Stimulated activated CD8-positive, alpha-beta memory T cell treated with anti-CD3 and anti-CD28 coated beads, Interleukin-15, amount 100 ng/mL, for 1 hour (primary cell): ENCODE results near the gene TTLL1.
"Not testable (repeated sequence)": the region's sequence is repeated elsewhere in the genome, so short reads cannot be mapped to it uniquely, and the experiment has no call there.

Experiments
- DNase-seq: peaks from one replicate; pipeline ENCODE4 v3.0.0-alpha.2; 2020; ENCODE audit warnings: low read depth

TTLL1 gene

DNA sequence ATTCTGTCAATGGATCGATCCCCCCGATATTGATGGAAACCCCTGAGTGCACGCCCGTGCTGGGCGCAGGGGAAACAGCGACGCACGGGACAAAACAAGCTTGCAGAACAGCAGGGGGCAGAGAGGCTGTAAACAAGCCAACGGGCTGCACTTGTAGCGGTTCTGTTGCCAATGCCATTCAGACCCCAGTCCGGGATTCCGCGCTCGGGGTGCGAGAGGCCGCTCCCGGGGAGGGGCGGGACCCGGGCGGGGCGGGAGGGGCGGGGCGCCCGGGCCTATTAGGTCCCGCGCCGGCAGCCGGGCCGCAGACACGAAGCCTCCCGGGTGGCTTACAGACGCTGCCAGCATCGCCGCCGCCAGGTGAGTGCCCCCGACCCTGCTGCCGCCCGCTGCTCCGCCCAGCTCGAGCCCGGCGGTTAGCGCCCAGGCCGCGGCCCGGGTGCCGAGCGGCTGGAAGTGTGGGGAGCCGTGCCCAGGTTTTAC, 21.3 kb upstream of the TTLL1 start, which contains the start of gene BIK:
Gene BIK, plus strand, starts transcription at position 307 of the 483 bp plus-strand sequence. CDS start 13,273 bp downstream, outside the sequence.
- DNase-seq: no peak

DNA sequence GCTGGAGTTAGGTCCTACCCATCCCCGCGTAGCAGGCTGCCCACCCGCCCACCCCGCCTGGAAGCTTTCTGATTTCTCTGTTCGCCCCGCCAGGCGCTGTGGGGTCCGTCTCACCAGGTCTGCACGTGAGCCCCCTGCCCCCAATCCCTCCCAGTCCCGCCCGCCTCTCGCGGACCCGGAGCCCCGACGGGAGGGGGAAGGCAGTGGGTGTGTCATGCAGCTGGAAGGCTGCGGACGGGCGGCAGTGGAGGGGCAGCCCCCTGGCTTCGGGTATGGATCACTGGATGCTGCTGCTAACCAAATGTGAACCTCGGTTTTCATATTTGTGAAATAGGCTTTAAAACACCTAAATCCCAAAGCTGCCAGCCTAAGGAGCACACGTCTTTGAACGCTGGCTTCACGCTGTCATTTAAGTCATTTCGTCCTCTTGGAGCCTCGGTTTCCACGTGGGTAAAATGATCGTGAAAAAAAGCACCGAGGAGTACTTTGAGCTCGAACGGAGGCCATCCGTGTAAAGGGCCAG, 20.8 kb upstream of the TTLL1 start:
- DNase-seq: no peak

DNA sequence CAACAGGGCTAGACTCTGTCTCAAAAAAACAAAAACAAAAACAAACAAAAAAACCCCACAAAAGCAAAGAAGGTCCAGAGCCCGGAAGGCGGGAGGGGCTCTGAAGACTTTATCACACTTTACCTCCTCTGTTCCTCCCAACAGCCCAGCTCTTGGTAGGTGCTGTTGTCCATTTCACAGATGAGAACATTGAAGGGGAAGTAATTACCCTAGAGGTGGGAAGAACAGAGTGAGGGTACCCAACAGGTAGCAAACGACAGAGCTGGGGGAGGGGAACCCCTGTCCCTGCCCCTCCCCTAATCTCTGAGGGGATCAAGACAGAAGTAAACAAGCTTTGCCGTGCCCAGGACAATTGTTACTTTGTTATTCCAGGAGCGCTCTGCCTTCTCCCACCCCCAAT, 20.3 kb upstream of the TTLL1 start:
- DNase-seq: no peak

DNA sequence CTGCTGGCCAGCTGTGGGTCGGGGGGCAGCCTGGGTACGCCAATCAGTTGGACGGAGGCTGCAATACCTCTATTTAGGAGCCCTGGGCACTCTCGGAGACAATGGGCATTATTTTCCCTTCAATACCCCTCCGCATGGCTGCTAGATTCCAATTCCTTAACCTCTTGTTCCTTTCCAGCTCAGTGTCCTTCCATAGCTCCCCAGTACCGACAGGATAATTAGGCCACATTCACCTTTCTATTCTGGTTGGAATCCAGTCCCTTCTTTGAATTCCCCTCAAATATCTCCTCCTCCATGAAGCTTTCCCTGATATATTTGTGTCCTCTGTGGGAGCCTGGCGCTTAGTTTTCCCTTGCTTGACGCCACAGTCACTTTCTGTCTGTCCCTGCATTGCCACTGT, 17.1 kb upstream of the TTLL1 start:
- DNase-seq: no peak

DNA sequence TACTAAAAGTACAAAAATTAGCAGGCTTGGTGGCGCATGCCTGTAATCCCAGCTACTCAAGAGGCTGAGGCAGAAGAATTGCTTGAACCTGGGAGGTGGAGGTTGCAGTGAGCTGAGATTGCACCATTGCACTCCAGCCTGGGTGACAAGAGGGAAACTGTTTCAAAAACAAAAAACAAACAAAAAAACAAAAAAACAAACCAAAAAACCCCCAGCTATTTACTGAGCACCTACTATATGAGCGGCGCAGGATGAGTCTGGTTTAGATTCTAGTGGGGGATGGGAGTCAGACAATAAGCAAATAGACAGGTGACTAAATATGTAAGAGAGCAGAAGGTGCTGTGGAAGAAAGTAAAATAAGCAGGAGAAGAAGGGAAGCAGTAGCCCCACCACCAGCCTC, 15.8 kb upstream of the TTLL1 start:
- DNase-seq: not testable (repeated sequence)

DNA sequence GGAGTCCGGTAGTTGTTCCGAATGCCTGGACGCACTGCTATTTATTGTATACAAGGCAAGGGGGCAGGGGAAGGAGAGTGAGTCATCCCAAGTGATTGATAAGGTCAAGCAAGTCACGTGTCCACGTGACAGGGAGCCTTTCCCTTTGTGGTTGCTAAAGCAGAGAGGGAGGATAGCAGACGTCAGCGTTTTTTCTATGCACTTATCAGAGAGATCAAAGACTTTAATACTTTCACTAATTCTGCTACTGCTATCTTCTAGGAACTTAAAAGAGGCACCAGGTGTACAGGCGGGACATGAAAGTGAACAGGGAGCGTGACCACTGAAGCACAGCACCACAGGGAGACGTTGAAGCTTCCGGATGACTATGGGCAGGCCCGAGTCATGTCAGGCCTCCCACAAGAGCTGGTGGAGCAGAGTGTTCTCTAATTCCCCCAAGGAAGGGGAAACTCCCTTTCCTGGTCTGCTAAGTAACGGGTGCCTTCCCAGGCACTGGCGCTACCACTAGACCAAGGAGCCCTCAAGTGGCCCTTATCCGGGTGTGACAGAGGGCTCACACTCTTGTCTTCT, 14.9 kb upstream of the TTLL1 start:
- DNase-seq: not testable (repeated sequence)

DNA sequence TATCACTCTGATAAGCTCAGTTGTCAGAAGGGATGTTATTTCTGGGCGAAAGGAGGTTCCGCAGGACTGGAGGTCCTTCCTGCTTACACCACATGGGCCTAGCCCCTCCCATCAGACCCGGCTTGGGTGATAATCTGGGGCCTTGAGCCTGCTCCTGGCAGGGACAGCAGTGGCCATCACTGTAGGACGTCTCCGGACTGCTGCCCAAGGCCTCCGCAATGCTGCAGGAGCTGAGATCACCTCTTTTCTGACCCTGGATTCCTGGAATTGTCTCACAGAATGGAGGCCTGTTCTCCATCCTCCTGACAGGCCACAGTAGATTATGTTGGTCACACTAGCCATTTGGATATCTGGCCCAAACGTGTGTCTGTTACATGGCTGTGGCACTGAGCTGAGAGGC, 12.1 kb upstream of the TTLL1 start:
- no peak for DNase-seq

DNA sequence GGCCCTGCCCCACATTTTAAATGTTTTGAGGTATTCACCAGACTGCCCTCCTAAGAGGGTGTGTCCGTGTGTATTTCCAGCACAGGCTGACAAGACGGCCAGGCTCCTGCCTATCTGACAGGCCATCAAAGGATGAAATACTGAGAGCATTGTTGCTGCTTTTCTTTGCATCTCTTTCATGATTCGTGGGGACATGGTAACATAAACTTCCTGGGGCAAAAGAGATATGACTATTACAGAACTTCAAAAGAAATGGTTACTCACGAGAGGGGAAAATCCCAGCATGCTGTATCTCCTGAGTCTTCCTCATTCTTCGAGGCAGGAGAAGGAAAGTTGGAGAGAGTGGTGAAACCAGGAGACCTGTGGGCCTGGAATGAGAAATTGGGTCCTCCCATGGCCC, 11.0 kb upstream of the TTLL1 start:
- no peak for DNase-seq

DNA sequence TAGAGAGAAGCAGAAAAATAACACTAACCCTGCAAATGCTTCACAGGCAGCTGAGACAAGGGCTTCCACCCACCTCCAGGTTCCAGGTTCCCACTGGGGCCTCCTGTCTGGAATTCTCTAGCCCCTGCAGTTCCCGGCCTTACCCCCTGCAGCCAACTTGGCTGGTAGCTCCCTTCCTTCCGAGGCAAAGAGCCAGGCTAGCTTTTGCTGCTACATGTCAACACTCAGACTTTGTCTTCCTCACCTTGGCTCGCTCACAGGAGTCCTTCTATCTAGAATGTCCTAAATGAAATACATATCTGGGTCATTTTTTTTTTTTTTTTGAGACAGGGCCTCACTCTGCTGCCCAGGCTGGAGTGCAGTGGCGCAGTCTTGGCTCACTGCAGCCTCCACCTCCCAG, 9.9 kb upstream of the TTLL1 start:
- no peak for DNase-seq

DNA sequence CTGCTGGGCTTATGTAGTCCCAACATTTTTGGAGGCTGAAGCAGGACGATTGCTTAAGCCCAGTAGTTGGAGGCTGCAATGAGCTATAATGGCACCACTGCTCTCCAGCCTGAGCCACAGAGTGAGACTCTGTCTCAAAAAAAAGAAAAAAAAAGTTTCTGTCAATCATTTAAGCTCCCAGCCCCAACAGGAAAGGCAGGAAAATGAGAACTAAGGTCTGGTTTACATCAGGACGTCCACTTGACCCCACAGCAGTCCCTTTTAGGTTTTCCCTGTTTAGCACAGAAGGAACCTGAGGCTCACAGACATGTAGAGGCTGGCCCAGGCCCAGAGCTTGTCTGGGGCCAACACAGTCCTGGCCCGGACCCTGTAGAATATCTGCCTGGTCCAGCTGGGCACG, 9.2 kb upstream of the TTLL1 start:
- no peak for DNase-seq

DNA sequence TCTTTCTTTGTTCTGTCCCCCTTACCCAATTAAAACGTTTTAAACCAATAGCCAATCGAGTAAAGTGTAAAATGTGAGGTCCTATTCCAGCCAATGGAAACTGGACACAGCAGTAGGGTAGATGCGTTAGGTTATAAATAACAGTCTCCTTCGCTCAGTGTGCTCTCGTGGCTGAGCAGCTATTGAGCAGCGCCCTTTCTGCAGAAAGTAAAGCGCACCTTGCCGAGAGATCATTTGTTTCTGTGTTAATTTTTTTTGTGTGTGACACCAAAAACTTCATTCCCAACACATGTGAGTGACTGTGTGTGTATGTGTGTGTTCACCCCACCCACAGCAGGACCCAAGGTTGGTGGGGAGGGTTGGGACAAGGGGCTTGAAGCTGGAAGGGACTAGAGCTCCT, 7.2 kb upstream of the TTLL1 start:
- no peak for DNase-seq

DNA sequence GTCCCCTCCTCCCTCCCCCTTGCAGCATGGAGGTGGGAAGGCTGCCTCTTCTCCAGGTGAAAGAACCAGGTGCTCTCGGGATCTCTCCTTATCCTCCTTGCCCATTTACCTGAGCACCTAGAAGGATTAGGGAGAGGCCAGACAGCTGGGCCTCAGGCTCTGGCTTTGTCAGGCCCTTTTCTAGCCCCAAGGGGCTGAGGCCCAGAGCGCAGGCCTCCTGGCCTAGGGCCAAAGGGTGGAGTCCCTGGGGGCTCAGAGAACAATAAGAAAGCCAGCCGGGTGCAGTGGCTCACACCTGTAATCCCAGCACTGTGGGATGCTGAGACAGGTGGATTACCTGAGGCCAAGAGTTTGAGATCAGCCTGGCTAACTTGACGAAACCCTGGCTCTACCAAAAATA, 5.4 kb upstream of the TTLL1 start:
- DNase-seq: no peak

DNA sequence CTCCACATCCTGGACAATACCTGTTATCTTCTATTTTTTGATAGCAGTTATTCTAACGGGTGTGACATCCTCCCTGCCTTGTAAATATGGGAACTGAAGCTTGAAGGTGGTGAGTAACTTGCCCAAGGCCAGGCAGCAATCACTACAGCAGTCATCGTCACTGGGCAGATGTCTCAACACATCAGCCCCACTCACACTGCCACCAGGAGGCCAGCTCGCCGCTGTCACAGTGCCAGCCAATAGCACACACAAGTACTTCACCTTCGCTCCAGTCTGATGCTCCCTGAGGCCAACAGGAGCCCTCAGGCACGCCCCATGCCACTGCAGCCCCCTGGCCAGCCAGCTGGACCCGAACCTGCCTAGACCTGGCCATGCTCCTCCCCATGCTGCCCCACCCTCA, 4.9 kb upstream of the TTLL1 start:
- DNase-seq: no peak

DNA sequence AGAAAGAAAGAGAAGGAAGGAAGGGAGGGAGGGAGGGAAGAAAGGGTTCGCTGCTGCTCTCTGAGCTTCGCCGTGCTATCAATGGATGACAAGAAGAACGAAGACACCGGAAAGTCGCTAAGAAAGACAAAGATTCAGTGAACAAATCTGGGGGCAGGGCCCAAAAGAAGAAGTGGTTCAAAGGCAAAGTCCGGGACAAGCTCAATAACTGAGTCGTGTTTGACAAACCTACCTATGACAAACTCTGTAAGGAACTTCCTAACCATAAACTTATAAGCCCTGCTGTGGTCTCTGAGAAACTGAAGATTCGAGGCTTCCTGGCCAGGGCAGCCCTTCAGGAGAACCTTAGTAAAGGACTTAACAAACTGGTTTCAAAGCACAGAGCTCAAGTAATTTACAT, 2.9 kb upstream of the TTLL1 start:
- no peak for DNase-seq

DNA sequence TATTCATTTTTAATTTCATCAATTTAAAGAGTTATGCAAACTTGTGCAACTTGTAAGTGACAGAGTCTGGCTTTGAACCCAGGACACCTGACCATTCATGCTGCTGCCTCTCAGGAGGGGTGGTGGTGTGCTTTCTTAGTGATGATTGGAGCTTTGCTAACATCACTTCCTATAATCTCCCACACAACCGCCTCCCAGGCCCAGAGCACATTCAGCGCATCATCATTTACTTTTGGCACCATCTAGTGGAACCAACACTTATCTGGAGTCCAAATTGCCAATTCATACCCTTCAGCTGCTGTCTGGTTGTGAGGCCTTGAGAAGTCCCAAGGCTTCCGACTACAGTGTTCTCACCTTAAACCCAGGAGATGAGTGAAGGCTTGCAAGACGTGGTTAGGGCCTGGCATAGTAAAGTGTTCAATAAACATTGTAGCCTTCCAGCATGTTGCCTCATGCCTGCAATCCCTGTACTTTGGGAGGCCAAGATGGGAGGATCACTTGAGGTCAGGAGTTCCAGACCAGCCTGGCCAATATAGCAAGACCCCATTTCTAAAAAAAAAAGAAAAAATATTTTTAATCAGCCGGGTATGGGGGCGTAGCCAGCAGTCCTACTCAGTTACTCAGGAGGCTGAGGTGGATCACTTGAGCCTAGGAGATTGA, 1.1 kb upstream of the TTLL1 start:
- DNase-seq: no peak

DNA sequence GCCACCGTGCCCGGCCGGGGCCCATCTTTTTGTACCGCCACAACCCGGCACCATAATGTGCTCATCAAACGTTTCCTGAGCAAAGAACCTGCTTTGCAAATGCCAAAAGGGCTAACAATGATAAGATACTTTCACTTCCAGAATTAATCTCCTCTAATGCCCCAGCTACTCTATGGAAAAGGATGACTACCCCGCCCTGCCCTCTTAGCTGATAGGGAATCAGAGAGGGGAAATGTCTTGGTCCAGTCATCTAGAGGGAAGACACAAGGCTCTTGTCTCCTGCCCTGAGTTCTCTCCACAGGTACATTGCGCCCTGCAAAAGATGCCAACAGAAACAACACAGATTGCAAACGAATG, 586 bp downstream of the TTLL1 start:
- DNase-seq: no peak

DNA sequence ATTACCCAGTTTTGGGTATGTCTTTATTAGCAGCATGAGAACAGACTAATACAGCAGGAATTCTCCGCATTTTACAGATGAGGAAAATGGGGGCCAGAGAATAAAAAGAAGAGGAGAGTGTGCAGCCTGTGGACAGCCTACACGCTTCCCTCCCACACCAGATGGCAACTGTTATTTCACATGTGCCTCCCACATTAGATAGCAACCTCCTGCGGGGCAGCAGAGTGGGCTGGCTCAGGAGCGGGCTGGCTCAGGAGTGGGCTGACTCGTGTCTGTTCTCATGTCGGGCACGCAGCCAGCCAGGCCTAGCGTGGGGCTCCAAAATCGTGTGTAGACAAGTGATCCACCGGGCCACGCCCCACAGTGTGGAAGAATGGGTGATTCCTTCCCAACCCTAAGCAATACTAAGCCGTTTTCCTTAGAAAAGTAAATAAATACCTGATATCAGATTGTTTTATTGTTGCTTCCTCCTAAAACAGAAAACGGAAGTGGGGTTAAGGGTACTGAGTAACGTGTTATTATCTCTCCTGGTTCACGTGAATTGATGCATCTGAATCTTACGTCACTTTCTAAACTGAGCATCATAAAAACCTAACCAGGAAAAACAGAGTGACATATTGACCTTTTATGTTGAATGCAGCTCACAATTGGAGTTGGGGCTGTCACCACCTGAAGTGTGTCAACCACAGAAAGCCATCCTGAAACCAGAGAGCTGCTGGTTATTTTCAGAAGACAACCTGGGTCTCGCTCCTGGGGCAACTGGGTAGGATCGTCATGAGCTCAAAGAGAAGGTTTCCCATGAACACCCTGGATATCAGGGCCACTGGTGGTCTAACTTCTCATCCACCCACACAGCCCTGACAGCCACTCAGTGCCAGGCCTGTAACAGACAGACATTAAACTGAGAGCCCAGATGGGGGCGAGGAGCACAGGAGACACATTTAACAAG, 3.3 kb downstream of the TTLL1 start:
- no peak for DNase-seq

DNA sequence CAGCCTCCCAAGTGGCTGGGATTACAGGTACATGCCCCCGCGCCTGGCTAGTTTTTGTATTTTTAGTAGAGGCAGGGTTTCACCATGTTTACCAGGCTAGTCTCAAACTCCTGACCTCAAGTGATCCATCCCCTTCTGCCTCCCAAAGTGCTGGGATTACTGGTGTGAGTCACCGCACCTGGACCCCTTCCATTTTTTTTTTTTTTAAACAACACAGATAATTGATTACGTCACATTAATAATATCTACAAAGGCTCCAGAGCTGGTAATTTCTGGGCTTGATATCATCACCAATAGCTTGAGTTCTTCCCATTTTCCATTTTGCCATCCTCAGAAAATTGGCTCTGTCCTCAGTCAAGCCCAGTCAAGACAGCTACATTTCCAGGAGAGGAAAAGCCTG, 7.2 kb downstream of the TTLL1 start:
- no peak for DNase-seq

DNA sequence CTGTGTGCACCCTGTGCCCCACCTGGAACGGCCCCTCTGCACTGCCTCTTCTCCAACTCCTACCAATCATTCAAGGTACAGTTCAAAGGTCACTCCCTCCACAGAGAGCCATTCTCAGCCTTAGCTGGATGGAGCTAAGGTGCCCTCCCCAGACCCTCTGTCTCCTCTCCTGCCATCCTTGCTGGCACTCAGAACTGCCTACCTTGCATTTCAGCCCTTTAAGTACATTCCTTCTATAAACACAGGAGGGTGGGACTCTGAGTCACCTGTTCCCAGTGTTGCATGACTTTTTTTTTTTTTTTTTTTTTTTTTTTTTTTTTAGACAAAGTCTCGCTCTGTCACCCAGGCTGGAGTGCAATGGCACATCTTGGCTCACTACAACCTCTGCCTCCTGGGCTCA, 8.6 kb downstream of the TTLL1 start:
- DNase-seq: no peak

DNA sequence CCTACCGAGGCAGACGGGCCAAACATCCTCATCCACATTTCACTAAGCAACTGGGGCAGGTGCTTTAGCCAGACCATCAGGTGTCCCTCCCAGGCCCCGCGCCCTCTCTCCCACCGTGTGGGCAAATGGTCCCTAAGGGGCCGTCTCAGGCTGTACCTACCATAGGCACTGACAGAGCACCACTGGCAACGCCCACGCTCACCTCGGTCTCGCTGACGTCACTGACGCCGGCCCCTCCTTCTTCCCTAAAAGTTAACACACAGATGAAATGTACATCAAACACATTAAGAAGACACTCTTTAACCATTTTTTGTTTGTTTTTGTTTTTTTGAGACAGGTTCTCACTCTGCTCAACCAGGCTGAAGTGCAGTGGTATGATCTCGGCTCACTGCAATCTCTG, 9.4 kb downstream of the TTLL1 start:
- no peak for DNase-seq

DNA sequence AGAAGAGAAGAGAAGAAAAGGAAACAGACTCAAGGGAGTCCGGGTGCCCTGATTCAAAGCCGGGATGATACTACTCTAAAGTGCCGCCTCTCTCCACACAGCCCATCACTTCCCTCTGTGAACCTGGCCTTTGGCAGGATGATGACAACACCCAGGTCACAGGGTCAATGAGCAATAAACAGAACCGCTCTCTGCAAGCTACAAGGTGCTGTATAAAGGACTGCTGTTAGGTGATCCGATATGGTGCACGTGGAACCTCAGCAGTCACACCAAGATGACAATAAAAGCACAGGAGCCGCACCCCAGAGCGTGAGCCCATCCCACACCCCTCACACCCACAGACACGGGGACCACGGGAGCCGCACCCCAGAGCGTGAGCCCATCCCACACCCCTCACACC, 10.7 kb downstream of the TTLL1 start:
- no peak for DNase-seq

DNA sequence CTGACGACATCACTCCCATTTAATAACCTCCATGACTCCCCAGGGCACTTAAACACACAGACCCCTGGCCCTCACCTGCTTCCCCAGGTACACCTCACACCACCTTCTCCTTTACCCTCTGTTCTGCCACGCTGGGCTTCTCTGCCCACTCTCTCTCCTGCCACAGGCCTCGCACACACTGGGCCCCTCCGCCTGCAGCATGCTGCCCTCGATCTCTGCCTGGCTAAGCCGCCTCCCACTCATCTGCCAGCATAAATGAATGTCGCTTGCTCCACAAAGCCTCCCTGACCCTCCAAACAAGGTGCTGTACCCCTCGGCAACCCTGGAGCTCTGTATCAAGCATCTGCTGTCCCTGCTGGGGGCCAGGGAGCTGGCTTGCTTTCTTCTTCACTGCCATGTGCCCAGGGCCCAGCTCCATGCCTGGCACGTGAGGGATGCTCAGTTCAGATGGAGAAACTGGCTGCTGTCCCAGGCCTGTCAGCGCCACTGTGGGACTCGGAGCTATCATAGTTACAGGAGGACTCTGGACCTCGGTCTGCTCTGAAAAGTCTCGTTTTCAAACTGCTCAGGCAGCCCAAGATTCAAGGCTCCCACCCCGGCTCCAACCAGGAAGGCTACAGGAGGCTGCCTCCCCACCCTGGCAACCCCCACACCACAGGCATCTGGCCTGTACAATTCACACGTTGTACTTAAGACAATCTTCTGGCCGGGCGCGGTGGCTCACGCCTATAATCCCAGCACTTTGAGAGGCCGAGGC, 11.9 kb downstream of the TTLL1 start:
- no peak for DNase-seq
